NCI-H1105 (cell line): Measurements from ENCODE around the gene ANO7.

ENCODE experiments used
- DNase-seq: peaks from one replicate; lab custom pipeline; 2025; lab: John Stamatoyannopoulos, UW

Gene ANO7

GRCh38 chr2:241158546-241158900, 30.0 kb upstream of the ANO7 start:
- no peak for DNase-seq

GRCh38 chr2:241159116-241159515, 29.4 kb upstream of the ANO7 start:
- no peak for DNase-seq

- DNase-seq, result no peak
Observed at GRCh38 chr2:241160318-241160717, 28.2 kb upstream of the ANO7 start.

- no peak for DNase-seq
Observed at GRCh38 chr2:241161646-241162281, 26.7 kb upstream of the ANO7 start.

- DNase-seq, result no peak
Observed at GRCh38 chr2:241163601-241164118, 24.8 kb upstream of the ANO7 start.

DNA sequence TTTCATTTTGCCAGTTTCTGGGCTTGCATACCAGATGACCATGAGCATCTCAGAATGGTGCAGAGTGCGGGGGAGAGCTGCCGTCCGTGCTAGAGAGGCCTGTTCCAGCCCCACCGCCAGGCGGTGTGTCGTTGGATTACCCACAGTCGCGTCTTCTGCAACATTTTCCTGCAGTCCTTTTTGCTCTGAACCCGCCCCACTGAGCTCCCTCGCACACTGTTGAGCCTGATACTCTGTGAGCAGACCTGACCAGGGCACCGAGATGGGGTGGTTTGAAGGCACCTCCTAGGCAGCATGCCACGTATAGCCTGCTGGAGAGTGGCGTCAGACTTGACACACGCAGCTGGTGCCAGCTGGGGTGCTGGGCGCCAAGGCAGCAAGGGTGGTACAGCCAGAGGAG, 20.1 kb upstream of the ANO7 start:
- no peak for DNase-seq

GRCh38 chr2:241173557-241173956, 14.9 kb upstream of the ANO7 start:
- DNase-seq, result no peak

DNA sequence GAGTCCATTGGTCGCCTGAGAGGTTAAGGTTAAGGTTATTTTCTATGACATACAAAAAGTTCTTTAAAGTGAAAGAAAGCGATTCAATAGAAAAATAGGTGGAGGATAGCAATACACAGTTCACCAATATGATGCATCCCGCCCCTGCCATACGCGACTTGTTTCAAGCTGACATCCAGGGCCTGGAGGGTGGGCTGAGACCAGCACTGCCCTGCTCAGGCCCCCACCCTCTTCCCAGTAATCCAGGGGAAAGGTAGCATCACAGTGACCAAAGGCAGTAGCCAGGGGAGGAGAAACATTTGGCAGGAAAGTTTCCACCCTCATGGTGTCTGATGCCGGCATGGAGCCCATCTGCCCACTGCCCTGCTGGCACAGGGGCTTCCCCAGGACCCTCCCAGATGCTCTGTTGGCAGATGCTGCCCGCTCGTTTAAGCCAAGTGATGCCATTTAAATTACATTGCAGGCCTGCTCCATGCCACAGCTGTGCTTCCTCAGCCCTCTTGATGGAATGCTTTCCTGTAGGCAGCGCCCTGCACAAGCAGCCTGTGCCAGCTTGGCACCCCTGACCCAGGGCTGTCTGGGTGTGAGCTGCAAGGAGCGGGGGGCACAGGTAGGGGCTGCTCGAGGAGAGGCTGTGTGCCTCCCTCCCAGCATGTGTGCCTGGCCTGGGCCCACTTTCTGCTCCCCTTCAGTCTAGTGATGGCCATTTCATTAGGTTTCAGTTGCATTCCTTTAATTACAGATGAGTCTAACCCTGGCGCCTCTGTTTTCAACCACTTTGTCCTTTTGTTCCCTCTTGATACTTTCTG, 10.7 kb upstream of the ANO7 start:
- no peak for DNase-seq

DNA sequence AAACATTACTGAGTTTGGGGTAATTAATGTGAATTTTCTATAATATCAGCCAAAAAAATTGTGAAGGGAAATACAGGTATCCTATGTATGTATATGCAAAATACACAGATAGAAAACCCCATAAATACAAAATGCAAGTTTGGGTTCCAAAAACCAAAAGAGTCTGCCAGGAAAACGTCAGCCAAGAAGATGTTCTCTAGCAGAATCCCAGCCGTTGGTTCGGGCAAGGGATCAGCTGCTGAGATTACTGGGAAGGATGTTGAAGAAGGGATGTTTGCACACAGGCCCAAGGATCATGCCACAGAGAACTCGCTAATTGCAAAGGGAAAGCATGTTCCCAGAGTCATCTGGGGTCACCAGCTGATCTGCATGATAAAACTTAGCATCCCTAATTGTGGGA, 9.5 kb upstream of the ANO7 start:
- DNase-seq, result no peak

- no peak for DNase-seq
Observed at GRCh38 chr2:241179899-241180298, 8.6 kb upstream of the ANO7 start.

GRCh38 chr2:241180495-241180894, 8.0 kb upstream of the ANO7 start:
- DNase-seq, result no peak

GRCh38 chr2:241182126-241182525, 6.4 kb upstream of the ANO7 start:
- no peak for DNase-seq

GRCh38 chr2:241182531-241183133, 5.8 kb upstream of the ANO7 start:
- DNase-seq, result no peak

GRCh38 chr2:241183221-241183620, 5.3 kb upstream of the ANO7 start:
- DNase-seq, result no peak

DNA sequence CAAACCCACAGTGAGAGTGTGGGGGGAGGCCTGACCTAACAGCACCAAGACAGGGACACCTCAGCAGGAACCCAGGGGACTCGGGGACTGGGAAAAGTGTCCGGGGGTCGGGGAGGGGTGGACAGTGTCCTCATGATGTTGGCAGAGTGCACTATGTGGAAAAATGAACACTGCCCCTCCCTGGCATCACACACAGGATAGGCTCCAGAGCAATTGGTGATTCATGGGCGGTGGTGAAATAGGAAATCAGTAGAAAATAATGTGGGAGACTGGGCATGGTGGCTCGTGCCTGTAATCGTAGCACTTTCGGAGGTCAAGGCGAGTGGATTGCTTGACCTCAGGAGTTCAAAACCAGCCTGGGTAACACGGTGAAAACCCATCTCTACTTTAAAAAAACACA, 3.6 kb upstream of the ANO7 start:
- no peak for DNase-seq

- no peak for DNase-seq
Observed at GRCh38 chr2:241185961-241186360, 2.5 kb upstream of the ANO7 start.

DNA sequence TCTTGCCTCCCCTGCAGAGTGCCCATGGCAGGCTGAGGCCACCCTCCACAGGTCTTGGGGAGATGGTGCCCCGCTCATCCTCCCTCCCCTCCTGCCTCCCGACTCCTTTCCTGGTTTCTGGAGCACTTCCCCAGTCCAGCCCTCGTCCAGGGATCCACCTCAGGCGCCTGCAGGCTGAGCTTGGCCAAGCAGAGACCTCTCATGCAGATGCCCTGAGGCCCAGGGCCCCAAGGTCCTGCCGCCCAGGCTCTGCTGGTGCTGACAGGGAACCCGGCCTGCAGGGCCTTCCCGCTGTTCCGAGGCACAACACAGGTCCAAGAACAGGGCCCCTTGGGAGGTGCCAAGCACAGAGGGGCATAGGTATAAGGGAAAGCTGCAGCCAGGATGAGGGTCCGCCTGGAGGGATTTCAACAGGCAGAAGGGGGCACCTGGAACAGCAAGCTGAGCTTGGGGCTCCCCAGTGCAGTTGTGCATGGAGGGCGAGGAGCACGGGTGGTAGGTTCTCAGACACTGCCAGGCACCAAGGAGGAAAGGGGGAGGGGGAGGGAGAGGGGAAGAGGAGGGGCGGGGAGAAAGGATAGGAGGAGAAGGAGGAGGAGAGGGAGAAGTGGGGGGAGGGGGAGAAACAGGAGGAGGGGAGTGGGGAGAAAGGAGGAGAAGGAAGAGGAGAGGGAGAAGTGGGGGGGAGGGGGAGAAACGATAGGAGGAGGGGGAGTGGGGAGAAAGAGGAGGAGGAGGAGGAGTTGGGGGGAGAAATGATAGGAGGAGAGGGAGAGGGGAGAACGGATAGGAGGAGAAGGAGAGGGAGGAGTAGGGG, 1.2 kb upstream of the ANO7 start:
- no peak for DNase-seq

DNA sequence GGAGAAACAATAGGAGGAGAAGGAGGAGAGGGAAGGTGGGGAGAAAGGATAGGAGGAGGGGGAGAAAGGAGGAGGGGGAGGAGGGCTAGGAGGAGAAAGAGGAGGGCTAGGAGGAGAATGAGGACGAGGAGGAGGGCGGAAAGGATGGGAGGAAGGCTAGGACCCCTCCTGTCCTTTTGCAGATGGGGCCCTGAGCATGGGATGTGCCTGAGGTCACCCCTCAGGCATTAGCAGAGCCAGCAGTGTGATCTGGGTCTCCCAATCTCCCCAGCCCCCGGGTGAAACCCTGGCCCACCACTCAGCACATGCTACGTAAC, 601 bp upstream of the ANO7 start:
- DNase-seq, result no peak

DNA sequence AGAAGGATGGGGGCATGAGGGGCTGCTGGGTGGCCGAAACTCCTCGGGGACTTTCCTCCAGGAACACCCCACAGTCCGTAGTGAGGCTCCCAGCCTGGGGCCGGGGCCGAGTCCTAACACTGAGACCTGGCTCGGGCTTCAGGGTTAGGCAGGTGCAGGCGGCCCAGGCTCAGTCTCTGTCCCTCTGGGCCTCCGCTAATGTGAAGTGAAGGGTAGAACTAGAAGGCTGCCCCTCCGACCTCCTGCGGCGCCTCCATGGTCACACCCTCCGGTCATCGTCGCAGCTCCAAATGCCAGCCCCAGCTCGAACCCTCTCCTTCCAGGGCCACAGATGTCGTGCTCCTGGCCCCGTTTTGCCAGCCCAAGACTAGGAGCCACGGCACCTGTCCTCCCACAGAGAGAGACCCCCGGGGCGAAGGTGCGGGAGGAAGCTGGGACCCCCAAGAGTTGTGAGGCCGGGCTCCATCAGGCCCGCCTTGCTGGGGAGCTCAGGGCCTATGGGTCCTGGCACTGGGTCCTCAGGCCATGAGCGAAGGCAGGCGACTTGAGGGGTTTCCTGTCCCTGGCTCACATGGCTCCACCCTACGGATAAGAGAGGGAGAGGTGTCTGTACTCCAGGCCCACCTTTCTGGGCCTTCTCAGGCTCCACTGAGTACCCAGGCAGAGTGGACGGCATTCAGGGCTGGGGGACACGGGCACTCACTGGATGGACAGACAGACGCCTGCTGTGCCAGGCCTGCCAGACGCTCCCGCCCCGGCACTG, 797 bp downstream of the ANO7 start:
- DNase-seq, result no peak

DNA sequence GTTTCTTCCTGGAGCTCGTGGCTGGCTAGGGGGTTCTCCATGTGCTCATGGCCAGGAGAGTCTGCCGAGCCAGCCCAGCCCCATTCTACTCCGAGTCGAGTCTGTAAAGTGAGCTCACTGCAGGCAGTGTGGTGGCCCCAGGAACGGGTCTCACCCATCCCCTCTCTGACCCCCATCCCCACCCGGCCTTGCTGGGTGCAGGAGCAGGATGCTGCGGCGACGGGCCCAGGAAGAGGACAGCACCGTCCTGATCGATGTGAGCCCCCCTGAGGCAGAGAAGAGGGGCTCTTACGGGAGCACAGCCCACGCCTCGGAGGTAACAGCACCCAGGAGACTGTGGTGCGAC, 1.4 kb downstream of the ANO7 start:
- DNase-seq, result no peak

GRCh38 chr2:241190291-241190981, 2.0 kb downstream of the ANO7 start:
- DNase-seq, result no peak
